ENCODE data around the gene TSHZ2. TPM values are rescaled to one million over a fixed set of nuclear protein-coding genes. Genes with fewer than 3 reads are reported as not detected.
"Not testable (repeated sequence)": the region's sequence is repeated elsewhere in the genome, so short reads cannot be mapped to it uniquely, and the experiment has no call there.

The TSHZ2 gene
- total RNA-seq, 1 experiment from 2014 or later, result 2.3 TPM

GRCh38 chr20:53320701-53321100, 348.5 kb downstream of the TSHZ2 start:
- Mint-ChIP-seq H3K4me1 (ENCODE audit: insufficient read depth, unreplicated experiment) (no peaks in the 10 kb centered on the region), H3K4me3 (ENCODE audit: unreplicated experiment) (no peak overlapping the region), H3K27me3 (ENCODE audit: insufficient read depth, unreplicated experiment) (no peaks in the 10 kb centered on the region), H3K36me3 (ENCODE audit: insufficient read depth, unreplicated experiment) (peaks cover 6% of the 10 kb centered on the region), H3K27ac (ENCODE audit: low read depth, unreplicated experiment) (no peak overlapping the region), H3K9me3 (ENCODE audit: unreplicated experiment) (no peaks in the 10 kb centered on the region)
- BruUV-seq (replicated peaks), result no TSS peak
- intact Hi-C loops (cut with micrococcal nuclease), result no loop called here
- CTCF ChIA-PET, result no interaction called here
- DNase-seq (ENCODE audit: unreplicated experiment), result no peak
- POLR2A ChIA-PET, result no interaction called here
- TF ChIP-seq CTCF (IDR thresholded peaks at IDR 0.05; ENCODE audit: unreplicated experiment), result no peak

- TF ChIP-seq CTCF (IDR thresholded peaks at IDR 0.05; ENCODE audit: unreplicated experiment), result no peak
- no peaks in the 10 kb centered on the region for H3K4me1 Mint-ChIP-seq (ENCODE audit: insufficient read depth, unreplicated experiment)
- intact Hi-C loops (cut with micrococcal nuclease), result no loop called here
- H3K36me3 Mint-ChIP-seq (ENCODE audit: insufficient read depth, unreplicated experiment), result peaks cover 6% of the 10 kb centered on the region
- ChIA-PET POLR2A (no interaction called here), CTCF (no interaction called here)
- no peak overlapping the region for H3K4me3 Mint-ChIP-seq (ENCODE audit: unreplicated experiment)
- H3K9me3 Mint-ChIP-seq (ENCODE audit: unreplicated experiment), result no peaks in the 10 kb centered on the region
- no peak overlapping the region for H3K27ac Mint-ChIP-seq (ENCODE audit: low read depth, unreplicated experiment)
- no peak for DNase-seq (ENCODE audit: unreplicated experiment)
- BruUV-seq (replicated peaks), result no TSS peak
- no peaks in the 10 kb centered on the region for H3K27me3 Mint-ChIP-seq (ENCODE audit: insufficient read depth, unreplicated experiment)
Observed at GRCh38 chr20:53321596-53321995, 349.4 kb downstream of the TSHZ2 start.

- Mint-ChIP-seq H3K27me3 (ENCODE audit: insufficient read depth, unreplicated experiment) (no peaks in the 10 kb centered on the region), H3K4me1 (ENCODE audit: insufficient read depth, unreplicated experiment) (no peaks in the 10 kb centered on the region), H3K36me3 (ENCODE audit: insufficient read depth, unreplicated experiment) (peaks cover 10% of the 10 kb centered on the region), H3K27ac (ENCODE audit: low read depth, unreplicated experiment) (no peak overlapping the region), H3K9me3 (ENCODE audit: unreplicated experiment) (no peaks in the 10 kb centered on the region), H3K4me3 (ENCODE audit: unreplicated experiment) (no peak overlapping the region)
- DNase-seq (ENCODE audit: unreplicated experiment), result no peak
- CTCF ChIA-PET, result interaction anchor here (0.6 kb wide), 1 partner anchor 297 kb away, joined by 4 read pairs; no protein-coding TSS in a partner anchor
- no peak for TF ChIP-seq CTCF (IDR thresholded peaks at IDR 0.05; ENCODE audit: unreplicated experiment)
- BruUV-seq (replicated peaks), result no TSS peak
- intact Hi-C loops (cut with micrococcal nuclease), result no loop called here
- POLR2A ChIA-PET, result no interaction called here
Observed at GRCh38 chr20:53322651-53323050, 350.5 kb downstream of the TSHZ2 start.

GRCh38 chr20:53323460-53323859, 351.3 kb downstream of the TSHZ2 start:
- H3K27me3 Mint-ChIP-seq (ENCODE audit: insufficient read depth, unreplicated experiment); H3K27ac Mint-ChIP-seq (ENCODE audit: low read depth, unreplicated experiment); H3K4me3 Mint-ChIP-seq (ENCODE audit: unreplicated experiment); POLR2A ChIA-PET; H3K9me3 Mint-ChIP-seq (ENCODE audit: unreplicated experiment); intact Hi-C loops (cut with micrococcal nuclease); BruUV-seq (replicated peaks); DNase-seq (ENCODE audit: unreplicated experiment); H3K4me1 Mint-ChIP-seq (ENCODE audit: insufficient read depth, unreplicated experiment): not testable (repeated sequence)
- peaks cover 10% of the 10 kb centered on the region for H3K36me3 Mint-ChIP-seq (ENCODE audit: insufficient read depth, unreplicated experiment)
- CTCF ChIA-PET, result interaction anchor here (1.2 kb wide), 1 partner anchor 9 kb away, joined by 3 read pairs; no protein-coding TSS in a partner anchor

- intact Hi-C loops (cut with micrococcal nuclease), result no loop called here
- Mint-ChIP-seq H3K4me3 (ENCODE audit: unreplicated experiment) (no peak overlapping the region), H3K27ac (ENCODE audit: low read depth, unreplicated experiment) (no peak overlapping the region), H3K27me3 (ENCODE audit: insufficient read depth, unreplicated experiment) (no peaks in the 10 kb centered on the region), H3K36me3 (ENCODE audit: insufficient read depth, unreplicated experiment) (peaks cover 10% of the 10 kb centered on the region), H3K4me1 (ENCODE audit: insufficient read depth, unreplicated experiment) (no peaks in the 10 kb centered on the region), H3K9me3 (ENCODE audit: unreplicated experiment) (no peaks in the 10 kb centered on the region)
- TF ChIP-seq CTCF (IDR thresholded peaks at IDR 0.05; ENCODE audit: unreplicated experiment), result no peak
- CTCF ChIA-PET, result interaction anchor here (0.9 to 1.6 kb wide), 3 partner anchors 7 to 223 kb away, joined by 3 to 5 read pairs (median 3); no protein-coding TSS in a partner anchor
- DNase-seq (ENCODE audit: unreplicated experiment), result no peak
- POLR2A ChIA-PET, result interaction anchor here (0.6 to 0.7 kb wide), 2 partner anchors 939 to 1276 kb away, joined by 3 read pairs; no protein-coding TSS in a partner anchor
- no TSS peak for BruUV-seq (replicated peaks)
Observed at GRCh38 chr20:53324816-53325215, 352.7 kb downstream of the TSHZ2 start.
